ENCODE results near the gene USHBP1.

- TF ChIP-seq POLR2AphosphoS5 (IDR thresholded peaks at IDR 0.05) (no peak), CTCF (IDR thresholded peaks at IDR 0.05) (no peak), EP300 (IDR thresholded peaks at IDR 0.05) (no peak), POLR2A (IDR thresholded peaks at IDR 0.05) (no peak)
These were observed 36.7 kb downstream of the USHBP1 start for GRCh38 chr19:17227798-17228367.

Measured in upper lobe of left lung (tissue), 4 donors.